Smooth muscle cell of the pulmonary artery (primary cell): ENCODE results near the gene GCNT4. TPM values are rescaled to one million over a fixed set of nuclear protein-coding genes. Genes with fewer than 3 reads are reported as not detected.

Experiments
- total RNA-seq: library from RNA; depleted of rRNA; stranded (reverse); fragments of >200 nt; gene quantifications from 2 replicates; pipeline ENCODE4 v1.2.3, GENCODE V29; 2014

The GCNT4 gene
- 1.8 and 5.0 TPM in 2 replicates for total RNA-seq

GRCh38 chr5:75052192-75053053, at the start of gene GCNT4:
Gene GCNT4, minus strand, starts transcription at chr5:75052558. Its CDS starts 22,521 bp downstream, at chr5:75030037.

Other genes starting within 250 kb of the GCNT4 start
- gene FAM169A, start 186.2 kb downstream of the GCNT4 start, total RNA-seq, result 0.13 and 0.36 TPM in 2 replicates
- gene ANKRD31, start 184.3 kb upstream of the GCNT4 start, total RNA-seq, result under 0.01 and 0.03 TPM in 2 replicates